ENCODE results near the gene TBX3. TPM values are rescaled to one million over a fixed set of nuclear protein-coding genes. Genes with fewer than 3 reads are reported as not detected.

TBX3 gene
- total and polyA plus RNA-seq, 10 of the 15 experiments (the other 5 are each of a cell fraction or from before 2014, with no cell fraction given) = 0.04 to 0.28 (median 0.08) TPM; not detected in 7

GRCh38 chr12:114695305-114695592 lies 11.3 kb upstream of the TBX3 start:
- intact Hi-C loops (cut with micrococcal nuclease; ENCODE audit: unreplicated experiment) = no loop called here
- CTCF ChIA-PET = interaction anchor here (0.8 kb wide), 1 partner anchor 17 kb away, joined by 4 read pairs; no protein-coding TSS in a partner anchor
- TF ChIP-seq EED (IDR thresholded peaks at IDR 0.05; ENCODE audit: low read depth) = no peak
- no peak for TF ChIP-seq NKRF (conservative IDR thresholded peaks at IDR 0.05)
- TF ChIP-seq YY1 (IDR thresholded peaks at IDR 0.05; ENCODE audit: low read depth, low read length) = no peak
- no peak for TF ChIP-seq PRDM15 (CRISPR knock-in tag; IDR thresholded peaks at IDR 0.05)
- TF ChIP-seq SP1 (IDR thresholded peaks at IDR 0.05; ENCODE audit: low read depth, low read length) = no peak
- TF ChIP-seq CUX1 (IDR thresholded peaks at IDR 0.05; ENCODE audit: insufficient replicate concordance, low read depth, low read length) = no peak
- no peak for TF ChIP-seq YBX1 (IDR thresholded peaks at IDR 0.05)
- no peak for TF ChIP-seq NR2C2 (IDR thresholded peaks at IDR 0.05; ENCODE audit: borderline replicate concordance, control insufficient read depth, insufficient read length, low read depth)
- no peak for TF ChIP-seq HDAC2 (IDR thresholded peaks at IDR 0.05)
- TF ChIP-seq ASH2L (IDR thresholded peaks at IDR 0.05; ENCODE audit: borderline replicate concordance, low read depth) = no peak
- no peak for TF ChIP-seq E4F1 (IDR thresholded peaks at IDR 0.05; ENCODE audit: borderline replicate concordance, partially characterized antibody)
- TF ChIP-seq MTA2 (IDR thresholded peaks at IDR 0.05; ENCODE audit: low read depth) = no peak

More at GRCh38 chr12:114695305-114695592, 11.3 kb upstream of the TBX3 start:
- Histone ChIP-seq H2AFZ (ENCODE audit: control insufficient read depth, low read depth, low read length) (no peak overlapping the region), H3K79me2 (ENCODE audit: control insufficient read depth, insufficient read depth, low read length) (no peaks in the 10 kb centered on the region), H4K20me1 (ENCODE audit: control insufficient read depth, insufficient read depth) (no peaks in the 10 kb centered on the region), H3K36me3 (ENCODE audit: control insufficient read depth in 2 of 2, insufficient read depth in 2 of 2, low read length in 1 of 2) (no peaks in the 10 kb centered on the region), H3K9ac (ENCODE audit: control insufficient read depth, insufficient read depth, low read length) (no peak overlapping the region), H3K4me2 (ENCODE audit: control insufficient read depth, insufficient read depth) (no peak overlapping the region), H3K9me3 (replicated peaks; ENCODE audit: control insufficient read depth, insufficient read depth, low read length) (no peaks in the 10 kb centered on the region; the same call in 2 of the 3 replicates), H3K4me1 (ENCODE audit: control insufficient read depth, insufficient read depth, low read length) (no peaks in the 10 kb centered on the region), H3K4me3 (no peak overlapping the region), H3K27ac (ENCODE audit: control insufficient read depth, insufficient read depth) (no peak overlapping the region), H3K27me3 (replicated peaks in 1 of 2; ENCODE audit: control insufficient read depth in 2 of 2, insufficient read depth in 2 of 2, low read length in 1 of 2) (peaks cover 4% of the 10 kb centered on the region in 2 experiments)
- RAD21 ChIA-PET (ENCODE audit: unreplicated experiment) = no interaction called here
- POLR2A ChIA-PET = no interaction called here
- DNase-seq (ENCODE audit: low read depth, low spot score) = no peak
- no peak for FAIRE-seq
- ATAC-seq = no peak
- SMC1A ChIA-PET (ENCODE audit: uncharacterized antibody, unreplicated experiment) = no interaction called here
- in situ Hi-C loops (cut with MboI) = no loop called here
- no TSS peak for BruUV-seq (replicated peaks)
- WGBS (ENCODE audit: insufficient coverage, insufficient replicate concordance, low lambda C conversion rate, missing lambda C conversion rate) = 6% methylated on average over 3 of the region's 3 CpGs
